Measurements from ENCODE around the gene OSBP2.

DNA sequence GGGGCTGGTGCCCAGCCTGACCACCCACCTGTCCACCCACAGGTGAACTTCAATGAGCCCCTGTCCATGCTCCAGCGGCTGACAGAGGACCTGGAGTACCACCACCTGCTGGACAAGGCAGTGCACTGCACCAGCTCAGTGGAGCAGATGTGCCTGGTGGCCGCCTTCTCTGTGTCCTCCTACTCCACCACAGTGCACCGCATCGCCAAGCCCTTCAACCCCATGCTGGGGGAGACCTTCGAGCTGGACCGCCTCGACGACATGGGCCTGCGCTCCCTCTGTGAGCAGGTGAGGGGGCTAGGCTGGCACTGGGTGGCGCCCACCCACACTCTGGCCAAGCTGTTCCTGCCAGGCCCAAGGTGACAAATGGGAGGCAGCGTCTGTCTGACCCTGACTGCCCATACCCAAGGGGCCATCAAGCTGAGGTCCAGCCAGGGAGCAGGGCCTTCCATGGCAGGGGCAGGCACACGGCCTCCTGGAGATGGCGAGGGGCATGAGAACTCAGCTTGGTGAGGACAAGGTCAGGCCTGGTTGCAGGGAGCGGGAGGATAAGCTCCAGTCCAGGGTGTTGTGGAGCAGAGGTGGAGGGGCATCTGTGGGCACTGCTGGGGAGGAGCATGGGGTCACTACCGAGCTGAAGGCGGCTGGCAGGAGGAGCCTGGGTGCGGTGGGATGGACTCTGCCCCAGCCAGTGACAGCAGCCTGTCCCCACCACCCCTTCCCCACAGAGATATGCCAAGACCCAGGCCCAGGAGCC is 196.2 kb downstream of the OSBP2 start:
- TF ChIP-seq CTCF (conservative IDR thresholded peaks at IDR 0.05): peak; percentile 88
- no peak for TF ChIP-seq EZH2 (IDR thresholded peaks at IDR 0.05; ENCODE audit: low read depth)

All from PC-9 (cell line).